ENCODE data around the gene CDKL1.

Gene CDKL1

DNA sequence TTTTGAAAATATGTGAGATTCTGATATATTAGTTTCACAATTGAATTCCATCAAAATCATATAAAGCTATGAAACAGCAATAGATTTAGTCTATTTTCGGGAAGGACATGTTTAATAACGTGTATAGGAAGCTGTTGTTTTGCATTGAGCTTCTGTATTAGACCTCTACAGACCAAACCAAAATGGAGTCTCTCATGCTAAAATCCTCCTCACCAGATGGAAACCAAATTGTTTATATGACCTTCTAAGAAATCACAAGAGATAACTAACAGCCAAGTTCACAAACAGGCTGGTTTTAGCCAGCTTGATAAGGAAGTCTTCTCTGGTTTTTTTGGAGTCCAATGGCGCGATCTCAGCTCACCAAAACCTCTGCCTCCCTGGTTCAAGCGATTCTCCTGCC is 108.5 kb downstream of the CDKL1 start:
- DNase-seq (ENCODE audit: low read depth in 4 of 4, low spot score in 1 of 4) = no peak

DNA sequence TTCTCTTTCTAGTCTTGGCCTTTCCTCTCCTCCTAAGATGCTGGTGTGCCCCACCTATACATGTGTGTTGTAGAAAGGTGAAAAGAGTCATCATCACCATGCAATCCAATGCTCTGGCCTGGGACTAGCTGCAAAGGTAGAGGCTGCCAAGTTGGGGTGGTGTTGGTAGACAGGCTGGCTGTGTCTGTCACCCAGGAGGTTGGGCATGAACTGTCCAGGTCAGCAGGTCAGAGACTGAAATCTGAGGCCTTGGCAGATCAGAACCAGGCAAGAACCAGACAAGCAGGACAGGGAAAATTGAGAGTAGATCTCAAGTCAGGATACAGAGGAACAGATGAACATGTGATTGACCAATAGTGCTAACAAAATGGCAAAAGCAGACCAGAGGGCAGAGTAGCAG is 110.8 kb downstream of the CDKL1 start:
- DNase-seq (ENCODE audit: low read depth in 4 of 4, low spot score in 1 of 4) = no peak
